ENCODE measurements around the gene ZNF598. TPM values are rescaled to one million over a fixed set of nuclear protein-coding genes. Genes with fewer than 3 reads are reported as not detected.

The ZNF598 gene
- total and polyA plus RNA-seq, 2 of the 13 experiments (the other 11 are each of a cell fraction or from before 2014, with no cell fraction given), result 13.5 to 14.2 TPM

- no peak for TF ChIP-seq ZXDC (CRISPR knock-in tag; IDR thresholded peaks at IDR 0.05)
- peak; percentile 54; the same call in 1 of the 2 replicates for TF ChIP-seq ZNF563 (CRISPR knock-in tag; IDR thresholded peaks at IDR 0.05)
- TF ChIP-seq ZNF546 (CRISPR knock-in tag; conservative IDR thresholded peaks at IDR 0.05), result no peak
- TF ChIP-seq MLX (CRISPR knock-in tag; IDR thresholded peaks at IDR 0.05), result 0 out of 2 replicates have a peak, but pooled peaks have one; percentile 25
- no peak for TF ChIP-seq FOXK2 (IDR thresholded peaks at IDR 0.05)
- peak; percentile 77; the same call in 1 of the 2 replicates for TF ChIP-seq ZNF572 (CRISPR knock-in tag; IDR thresholded peaks at IDR 0.05)
- TF ChIP-seq CHCHD3 (CRISPR knock-in tag; IDR thresholded peaks at IDR 0.05), result no peak
- TF ChIP-seq TFE3 (CRISPR knock-in tag; IDR thresholded peaks at IDR 0.05), result no peak
- no peak for TF ChIP-seq JUND (CRISPR knock-in tag; IDR thresholded peaks at IDR 0.05)
- peak; percentile 66; the same call in 1 of the 2 replicates for TF ChIP-seq KDM2A (CRISPR knock-in tag; IDR thresholded peaks at IDR 0.05; ENCODE audit: borderline replicate concordance, low read depth)
- no peak for TF ChIP-seq ZNF512 (CRISPR knock-in tag; IDR thresholded peaks at IDR 0.05)
- TF ChIP-seq MIER3 (CRISPR knock-in tag; IDR thresholded peaks at IDR 0.05; ENCODE audit: borderline replicate concordance), result no peak; the same call in none of the 2 replicates
- TF ChIP-seq ZNF644 (CRISPR knock-in tag; IDR thresholded peaks at IDR 0.05; ENCODE audit: low read depth), result no peak
- peak; percentile 65 for TF ChIP-seq ZGPAT (CRISPR knock-in tag; IDR thresholded peaks at IDR 0.05)
- TF ChIP-seq HOXA5 (CRISPR knock-in tag; IDR thresholded peaks at IDR 0.05), result 0 out of 2 replicates have a peak, but pooled peaks have one; percentile 19
- TF ChIP-seq RORA (CRISPR knock-in tag; IDR thresholded peaks at IDR 0.05), result no peak
- no peak for TF ChIP-seq SIX1 (CRISPR knock-in tag; IDR thresholded peaks at IDR 0.05; ENCODE audit: borderline replicate concordance)
- TF ChIP-seq TCF12 (IDR thresholded peaks at IDR 0.05), result no peak
- TF ChIP-seq TCF12 (CRISPR knock-in tag; IDR thresholded peaks at IDR 0.05), result no peak; the same call in none of the 2 replicates
- TF ChIP-seq REXO4 (CRISPR knock-in tag; IDR thresholded peaks at IDR 0.05; ENCODE audit: borderline replicate concordance), result no peak
- no peak; the same call in 1 of the 2 replicates for TF ChIP-seq YEATS4 (CRISPR knock-in tag; IDR thresholded peaks at IDR 0.05; ENCODE audit: borderline replicate concordance)
These were observed 13.7 kb upstream of the ZNF598 start (continued) for GRCh38 chr16:2023092-2024031.

All from HepG2 (cell line).